ENCODE measurements around the gene HAO2.
"Not testable (repeated sequence)": the region's sequence is repeated elsewhere in the genome, so short reads cannot be mapped to it uniquely, and the experiment has no call there.

HAO2 gene

GRCh38 chr1:119347858-119348257 is 20.7 kb upstream of the HAO2 start:
- DNase-seq = no peak

GRCh38 chr1:119348941-119349340 is 19.6 kb upstream of the HAO2 start:
- no peak for DNase-seq

- not testable (repeated sequence) for DNase-seq
Observed at GRCh38 chr1:119350866-119351265, 17.7 kb upstream of the HAO2 start.

GRCh38 chr1:119351997-119352396 is 16.6 kb upstream of the HAO2 start:
- no peak for DNase-seq

- DNase-seq = no peak
Observed at GRCh38 chr1:119353836-119354235, 14.7 kb upstream of the HAO2 start.

- no peak for DNase-seq
Observed at GRCh38 chr1:119358636-119359035, 9.9 kb upstream of the HAO2 start.

- no peak for DNase-seq
Observed at GRCh38 chr1:119359730-119360129, 8.9 kb upstream of the HAO2 start.

- no peak for DNase-seq
Observed at GRCh38 chr1:119361205-119361604, 7.4 kb upstream of the HAO2 start.

GRCh38 chr1:119361620-119362344 is 6.8 kb upstream of the HAO2 start:
- no peak for DNase-seq

GRCh38 chr1:119363162-119363561 is 5.4 kb upstream of the HAO2 start:
- no peak for DNase-seq

- no peak for DNase-seq
Observed at GRCh38 chr1:119364640-119365039, 3.9 kb upstream of the HAO2 start.

GRCh38 chr1:119366424-119366823 is 2.2 kb upstream of the HAO2 start:
- DNase-seq = no peak

GRCh38 chr1:119367432-119368124 is 1.0 kb upstream of the HAO2 start:
- DNase-seq = no peak

- no peak for DNase-seq
Observed at GRCh38 chr1:119370748-119371147, 2.2 kb downstream of the HAO2 start.

GRCh38 chr1:119371815-119372214 is 3.2 kb downstream of the HAO2 start:
- DNase-seq = no peak

- DNase-seq = no peak
Observed at GRCh38 chr1:119372503-119373086, 4.0 kb downstream of the HAO2 start.

GRCh38 chr1:119373465-119373864 is 4.9 kb downstream of the HAO2 start:
- no peak for DNase-seq

GRCh38 chr1:119374208-119374874 is 5.8 kb downstream of the HAO2 start:
- no peak for DNase-seq

- DNase-seq = no peak
Observed at GRCh38 chr1:119375366-119375765, 6.8 kb downstream of the HAO2 start.

GRCh38 chr1:119376594-119376993 is 8.0 kb downstream of the HAO2 start:
- DNase-seq = no peak

- DNase-seq = not testable (repeated sequence)
Observed at GRCh38 chr1:119377594-119377993, 9.0 kb downstream of the HAO2 start.

- no peak for DNase-seq
Observed at GRCh38 chr1:119379117-119379516, 10.5 kb downstream of the HAO2 start.

- DNase-seq = no peak
Observed at GRCh38 chr1:119380304-119380703, 11.7 kb downstream of the HAO2 start.

Data from CD4-positive, alpha-beta T cell treated with Interleukin-4 for 4 hours (primary cell).